C4-2B (cell line): ENCODE data around the gene TMEM11.
"Not testable (repeated sequence)": the region's sequence is repeated elsewhere in the genome, so short reads cannot be mapped to it uniquely, and the experiment has no call there.

Experiments used
- H3K27ac ChIP-seq: fragments of 450-650 bp; 2 replicates; pipeline ENCODE4 v1.5.1; 2017
- ZFX ChIP-seq: fragments of 450-650 bp; IDR thresholded peaks from 2 replicates; pipeline ENCODE4 v1.6.1; 2017
- TF ChIP-seq, protein P1 (sequence below): fragments of 450-650 bp; conservative IDR thresholded peaks from 2 replicates; pipeline ENCODE4 v1.5.1; 2017; ENCODE audit warnings: mild to moderate bottlenecking

TMEM11 gene

DNA sequence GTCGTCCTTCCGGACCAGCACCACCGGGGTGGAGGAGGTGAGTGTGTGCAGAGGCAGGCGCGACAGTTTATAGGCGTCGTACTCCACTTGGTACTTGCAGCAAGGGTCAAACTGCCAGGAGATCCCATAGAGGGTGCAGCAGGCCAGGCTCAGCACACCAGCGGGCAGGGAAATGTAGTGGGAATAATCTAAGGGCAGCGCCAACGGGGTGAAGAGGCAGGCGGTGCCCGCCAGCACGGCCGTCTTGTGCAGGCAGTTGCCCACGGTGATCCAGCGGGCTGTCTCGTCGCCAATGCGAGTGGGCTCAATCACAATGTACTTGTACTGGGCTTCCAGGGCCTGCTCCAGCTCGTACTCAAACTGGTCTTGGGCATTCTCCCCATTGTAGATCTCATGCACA lies 15.6 kb downstream of the TMEM11 start:
- no peak for TF ChIP-seq ZFX
- TF ChIP-seq, protein P1, sequence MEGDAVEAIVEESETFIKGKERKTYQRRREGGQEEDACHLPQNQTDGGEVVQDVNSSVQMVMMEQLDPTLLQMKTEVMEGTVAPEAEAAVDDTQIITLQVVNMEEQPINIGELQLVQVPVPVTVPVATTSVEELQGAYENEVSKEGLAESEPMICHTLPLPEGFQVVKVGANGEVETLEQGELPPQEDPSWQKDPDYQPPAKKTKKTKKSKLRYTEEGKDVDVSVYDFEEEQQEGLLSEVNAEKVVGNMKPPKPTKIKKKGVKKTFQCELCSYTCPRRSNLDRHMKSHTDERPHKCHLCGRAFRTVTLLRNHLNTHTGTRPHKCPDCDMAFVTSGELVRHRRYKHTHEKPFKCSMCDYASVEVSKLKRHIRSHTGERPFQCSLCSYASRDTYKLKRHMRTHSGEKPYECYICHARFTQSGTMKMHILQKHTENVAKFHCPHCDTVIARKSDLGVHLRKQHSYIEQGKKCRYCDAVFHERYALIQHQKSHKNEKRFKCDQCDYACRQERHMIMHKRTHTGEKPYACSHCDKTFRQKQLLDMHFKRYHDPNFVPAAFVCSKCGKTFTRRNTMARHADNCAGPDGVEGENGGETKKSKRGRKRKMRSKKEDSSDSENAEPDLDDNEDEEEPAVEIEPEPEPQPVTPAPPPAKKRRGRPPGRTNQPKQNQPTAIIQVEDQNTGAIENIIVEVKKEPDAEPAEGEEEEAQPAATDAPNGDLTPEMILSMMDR = no peak
- H3K27ac ChIP-seq = no peak overlapping the region

DNA sequence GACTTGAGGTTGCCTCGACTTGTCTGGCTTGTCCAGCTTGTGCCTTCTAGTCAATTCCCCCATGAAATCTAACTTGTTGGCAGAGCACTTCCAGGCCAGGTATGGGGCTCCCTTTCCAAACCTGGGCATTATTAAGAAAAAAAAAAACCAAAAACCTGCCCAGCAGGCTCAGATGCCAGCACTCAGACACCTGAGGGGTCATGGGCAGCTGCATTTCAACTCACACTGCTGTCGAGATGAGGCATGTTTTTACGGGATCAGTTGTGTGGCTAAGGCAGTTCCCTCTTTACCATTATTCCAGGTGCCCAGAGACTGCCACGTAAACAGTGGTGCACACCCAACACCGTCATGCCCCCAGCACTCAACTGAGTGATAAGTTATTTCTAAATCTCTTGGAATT lies 17.8 kb downstream of the TMEM11 start:
- TF ChIP-seq ZFX = no peak
- TF ChIP-seq, protein P1 = no peak
- H3K27ac ChIP-seq = no peak overlapping the region

GRCh38 chr17:21194703-21195102 lies 19.3 kb downstream of the TMEM11 start:
- no peak for TF ChIP-seq ZFX
- TF ChIP-seq, protein P1 = no peak
- H3K27ac ChIP-seq = no peak overlapping the region

GRCh38 chr17:21194226-21194625 lies 19.7 kb downstream of the TMEM11 start:
- H3K27ac ChIP-seq = no peak overlapping the region
- TF ChIP-seq, protein P1 = no peak
- TF ChIP-seq ZFX = no peak

- no peak for TF ChIP-seq ZFX
- TF ChIP-seq, protein P1 = no peak
- no peak overlapping the region for H3K27ac ChIP-seq
These were observed 20.9 kb downstream of the TMEM11 start for GRCh38 chr17:21193031-21193430.

DNA sequence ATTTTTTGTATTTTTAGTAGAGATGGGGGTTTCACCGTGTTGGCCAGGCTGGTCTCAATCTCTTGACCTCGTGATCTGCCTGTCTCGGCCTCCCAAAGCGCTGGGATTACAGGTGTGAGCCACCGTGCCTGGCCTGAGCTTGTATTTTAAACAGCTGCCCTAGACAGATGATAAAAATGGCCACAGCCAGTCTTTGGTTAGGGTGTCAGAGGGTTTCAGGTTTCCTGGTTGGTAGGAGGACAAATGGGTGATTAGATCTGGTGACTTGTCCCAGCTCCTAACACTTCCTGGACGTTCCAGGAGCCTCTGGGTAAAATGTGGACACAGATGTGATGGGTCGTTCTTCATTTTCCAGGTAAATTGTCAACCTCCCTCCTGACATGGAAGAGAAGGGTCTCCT lies 21.5 kb downstream of the TMEM11 start:
- not testable (repeated sequence) for H3K27ac ChIP-seq

DNA sequence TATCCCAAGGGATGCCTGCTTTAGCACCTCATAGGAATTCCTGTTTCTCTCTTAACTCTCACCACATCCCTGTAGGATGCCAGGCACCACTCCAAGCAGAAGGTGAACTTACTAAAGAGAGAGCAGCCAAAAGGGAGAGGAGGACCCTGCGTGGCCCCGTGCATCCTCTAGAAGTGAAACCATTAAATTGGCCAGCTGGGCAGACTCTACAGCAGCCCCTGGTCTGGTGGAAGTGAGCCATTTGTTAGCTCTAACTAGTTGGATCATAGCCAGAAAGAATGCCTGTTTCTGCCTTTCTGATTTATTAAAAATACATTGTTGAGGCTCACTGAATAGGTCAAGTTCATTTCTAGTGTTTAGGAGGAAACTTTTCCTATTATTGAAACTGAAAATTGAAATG lies 22.3 kb downstream of the TMEM11 start:
- H3K27ac ChIP-seq = no peak overlapping the region
- TF ChIP-seq, protein P1 = no peak
- no peak for TF ChIP-seq ZFX

DNA sequence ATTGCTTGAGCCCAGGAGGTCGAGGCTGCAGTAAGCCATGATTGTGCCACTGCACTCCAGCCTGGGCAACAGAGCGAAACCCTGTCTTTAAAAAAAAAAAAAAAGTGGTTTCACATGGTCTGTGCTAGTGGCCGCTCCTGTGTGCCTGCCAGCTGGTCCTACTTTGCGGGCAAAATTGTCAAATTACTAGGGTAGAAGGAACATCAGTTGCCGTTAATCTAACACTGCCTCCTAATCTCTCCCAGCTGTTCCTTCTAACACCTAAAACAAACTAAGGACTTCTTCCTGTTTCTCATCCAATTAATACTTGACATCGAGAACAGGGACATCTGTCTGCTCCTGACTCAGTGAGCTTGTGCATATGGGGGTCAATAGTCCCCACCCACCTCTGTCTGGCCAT lies 23.9 kb downstream of the TMEM11 start:
- TF ChIP-seq, protein P1 = no peak
- no peak for TF ChIP-seq ZFX

More for the DNA sequence above, 23.9 kb downstream of the TMEM11 start:
- no peak overlapping the region for H3K27ac ChIP-seq
